PC-3 (cell line): ENCODE results near the gene TMUB1. TPM values are rescaled to one million over a fixed set of nuclear protein-coding genes. Genes with fewer than 3 reads are reported as not detected.

ENCODE experiments used
- ATAC-seq: fragments of 200-7000 bp; cut with Tn5 transposase; 2 replicates; pipeline ENCODE4 v1.9.1; 2020; ENCODE audit warnings: mild to moderate bottlenecking, moderate library complexity
- BruUV-seq: library from RNA; stranded (reverse); fragments of 400-500 nt; replicated peaks from 2 replicates; lab custom pipeline; 2021; lab: Mats Ljungman, UMichigan
- CTCF ChIA-PET: fragments of 300-600 bp; sonication (Branson Sonifier 250); formaldehyde crosslinking; loops from one replicate; lab custom pipeline; 2022; ENCODE audit warnings: antibody characterized with exemption; lab: Charles Lee
- POLR2A ChIA-PET: fragments of 300-600 bp; sonication (Branson Sonifier 250); formaldehyde crosslinking; loops from one replicate; lab custom pipeline; 2022; ENCODE audit warnings: antibody characterized with exemption; ENCODE audit not compliant: unreplicated experiment; lab: Charles Lee
- DNase-seq: peaks from one replicate; pipeline ENCODE4 v3.0.0-alpha.2; 2015
- H2AFZ ChIP-seq: fragments of 300-600 bp; sonication (generic); 2 replicates; pipeline ENCODE4 v1.6.0; 2016; ENCODE audit warnings: antibody characterized with exemption, low read length
- H3F3A ChIP-seq: fragments of 300-600 bp; sonication (generic); one replicate; pipeline ENCODE4 v1.6.0; 2017; ENCODE audit warnings: antibody characterized with exemption, low read length, control low read depth, mild to moderate bottlenecking; ENCODE audit not compliant: unreplicated experiment
- H3K27ac ChIP-seq: fragments of 300-600 bp; sonication (generic); 2 replicates; pipeline ENCODE4 v1.5.1; 2016; ENCODE audit warnings: mild to moderate bottlenecking, low read length
- H3K27me3 ChIP-seq: fragments of 300-600 bp; sonication (generic); 2 replicates; pipeline ENCODE4 v1.6.1; 2016; ENCODE audit warnings: low read length, mixed read lengths
- H3K36me3 ChIP-seq: fragments of 300-600 bp; sonication (generic); 2 replicates; pipeline ENCODE4 v1.6.1; 2016; ENCODE audit warnings: low read depth, mixed run types, low read length, mixed read lengths
- H3K4me1 ChIP-seq: fragments of 300-600 bp; sonication (generic); 2 replicates; pipeline ENCODE4 v1.5.1; 2016; ENCODE audit warnings: low read length; ENCODE audit not compliant: insufficient read depth
- H3K4me2 ChIP-seq: fragments of 300-600 bp; sonication (generic); 2 replicates; pipeline ENCODE4 v1.6.0; 2016; ENCODE audit warnings: low read length
- H3K4me3 ChIP-seq: fragments of 300-600 bp; sonication (generic); 2 replicates; pipeline ENCODE4 v1.5.1; 2016; ENCODE audit warnings: mild to moderate bottlenecking, low read length, mixed read lengths
- H3K79me2 ChIP-seq: fragments of 300-600 bp; sonication (generic); 2 replicates; pipeline ENCODE4 v1.6.1; 2017; ENCODE audit warnings: low read length, mixed read lengths
- H3K9ac ChIP-seq: fragments of 300-600 bp; sonication (generic); 2 replicates; pipeline ENCODE4 v1.6.0; 2016; ENCODE audit warnings: mild to moderate bottlenecking, low read length
- H3K9me2 ChIP-seq: fragments of 300-600 bp; sonication (generic); replicated peaks from 2 replicates; pipeline ENCODE4 v1.6.1; 2016; ENCODE audit warnings: mixed run types, low read length, mixed read lengths
- H3K9me3 ChIP-seq: fragments of 300-600 bp; sonication (generic); 2 replicates; pipeline ENCODE4 v1.6.1; 2016; ENCODE audit warnings: low read length, mixed read lengths
- H4K20me1 ChIP-seq: fragments of 300-600 bp; sonication (generic); 2 replicates; pipeline ENCODE4 v1.6.1; 2016; ENCODE audit warnings: low read length, mixed read lengths
- EZH2 ChIP-seq: fragments of 300-600 bp; sonication (generic); IDR thresholded peaks from one replicate; pipeline ENCODE4 v1.6.1; 2017; ENCODE audit warnings: antibody characterized with exemption, mild to moderate bottlenecking, low read length; ENCODE audit not compliant: unreplicated experiment
- EZH2phosphoT487 ChIP-seq: fragments of 300-600 bp; sonication (generic); IDR thresholded peaks from 2 replicates; pipeline ENCODE4 v1.6.1; 2018; ENCODE audit warnings: mild to moderate bottlenecking, antibody characterized with exemption, low read length, borderline replicate concordance
- intact Hi-C: fragments of 100-400 bp; cut with micrococcal nuclease; formaldehyde crosslinking; loops from 2 replicates; pipeline ENCODE4 v1.9.0; 2023
- total RNA-seq: library from RNA; depleted of rRNA; stranded (reverse); fragments of >200 nt; gene quantifications from 2 replicates; pipeline ENCODE4 v1.2.3, GENCODE V29; 2014
- TF ChIP-seq, protein P1 (sequence below): fragments of 300-600 bp; sonication (generic); conservative IDR thresholded peaks from 2 replicates; pipeline ENCODE4 v1.5.1; 2017; ENCODE audit warnings: antibody characterized with exemption, low read depth, mild to moderate bottlenecking, low read length

Gene TMUB1
- total RNA-seq, 1 experiment from 2014 or later = 52.1 TPM

DNA sequence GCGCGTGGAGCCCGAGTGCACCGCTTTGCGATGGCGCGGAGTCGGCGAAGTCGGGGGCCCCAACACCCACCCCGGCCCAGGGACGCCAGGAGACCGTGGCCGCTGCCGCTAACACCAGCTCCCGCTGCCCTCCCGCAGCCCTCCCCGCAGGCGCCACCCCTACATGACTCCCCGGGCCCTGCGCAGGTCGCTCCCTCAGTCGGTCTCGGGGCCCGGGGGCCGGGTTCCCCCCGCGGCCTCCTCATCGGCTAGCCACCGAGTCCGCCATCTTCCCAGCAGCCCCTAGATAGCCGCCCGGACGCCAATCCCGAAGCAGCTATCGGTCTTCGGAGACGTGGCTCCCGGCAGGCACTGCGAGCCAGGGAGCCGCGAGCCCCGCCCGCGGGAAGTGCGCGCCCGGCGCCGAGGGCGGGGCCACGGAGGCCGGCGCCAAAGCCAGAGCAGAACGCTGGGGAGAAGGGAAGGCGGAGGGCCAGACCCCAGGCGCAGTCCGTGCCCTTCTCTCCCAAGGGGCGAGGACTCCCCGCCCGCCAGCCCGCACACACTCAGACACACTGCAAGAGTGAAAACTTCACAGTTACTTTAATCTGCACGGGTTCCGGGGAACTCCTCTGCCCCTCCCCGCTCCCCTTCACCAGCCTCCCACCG is 2.6 kb downstream of the TMUB1 start, which contains the start of gene FASTK:
Gene FASTK, minus strand, starts transcription at position 288 of the 648 bp plus-strand sequence. Its CDS starts 43 bp downstream, at position 245.
- no TSS peak for BruUV-seq

DNA sequence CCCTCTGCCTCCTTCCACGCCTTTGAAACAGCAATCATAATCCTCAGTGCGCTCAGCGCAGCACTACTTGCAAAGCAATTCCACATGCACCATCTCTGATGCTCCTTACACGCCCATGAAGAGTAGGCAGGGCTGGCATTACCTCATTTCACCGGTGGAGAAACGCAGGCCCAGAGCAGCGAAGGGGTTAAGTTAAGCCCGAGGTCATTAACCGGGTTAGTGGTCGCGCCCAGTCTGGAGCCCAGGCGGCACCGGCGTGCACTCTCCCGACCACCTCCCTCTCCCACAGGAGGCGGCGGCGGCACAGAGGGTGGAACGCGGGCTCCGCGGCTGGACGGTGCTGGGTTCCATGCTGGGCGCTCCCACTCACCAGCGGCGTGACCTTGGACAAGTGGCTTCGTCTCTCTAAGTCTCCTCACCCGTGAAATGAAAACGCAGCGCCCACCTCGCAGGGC is 3.2 kb downstream of the TMUB1 start:
- BruUV-seq = TSS peak; percentile 47

More for the DNA sequence above, 2.6 kb downstream of the TMUB1 start, which contains the start of gene FASTK:
- H3K36me3 ChIP-seq = no peaks in the 10 kb centered on the region; the same call in 1 of the 2 replicates
- peak within 1 kb of the TSS; percentile 98 for H3K9ac ChIP-seq
- no peaks in the 10 kb centered on the region for H3K27me3 ChIP-seq
- TF ChIP-seq EZH2 (no peak), EZH2phosphoT487 (no peak)
- TF ChIP-seq, protein P1, sequence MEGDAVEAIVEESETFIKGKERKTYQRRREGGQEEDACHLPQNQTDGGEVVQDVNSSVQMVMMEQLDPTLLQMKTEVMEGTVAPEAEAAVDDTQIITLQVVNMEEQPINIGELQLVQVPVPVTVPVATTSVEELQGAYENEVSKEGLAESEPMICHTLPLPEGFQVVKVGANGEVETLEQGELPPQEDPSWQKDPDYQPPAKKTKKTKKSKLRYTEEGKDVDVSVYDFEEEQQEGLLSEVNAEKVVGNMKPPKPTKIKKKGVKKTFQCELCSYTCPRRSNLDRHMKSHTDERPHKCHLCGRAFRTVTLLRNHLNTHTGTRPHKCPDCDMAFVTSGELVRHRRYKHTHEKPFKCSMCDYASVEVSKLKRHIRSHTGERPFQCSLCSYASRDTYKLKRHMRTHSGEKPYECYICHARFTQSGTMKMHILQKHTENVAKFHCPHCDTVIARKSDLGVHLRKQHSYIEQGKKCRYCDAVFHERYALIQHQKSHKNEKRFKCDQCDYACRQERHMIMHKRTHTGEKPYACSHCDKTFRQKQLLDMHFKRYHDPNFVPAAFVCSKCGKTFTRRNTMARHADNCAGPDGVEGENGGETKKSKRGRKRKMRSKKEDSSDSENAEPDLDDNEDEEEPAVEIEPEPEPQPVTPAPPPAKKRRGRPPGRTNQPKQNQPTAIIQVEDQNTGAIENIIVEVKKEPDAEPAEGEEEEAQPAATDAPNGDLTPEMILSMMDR = no peak
- H3F3A ChIP-seq = no peaks in the 10 kb centered on the region
- no peaks in the 10 kb centered on the region for H3K9me3 ChIP-seq
- peak; percentile 62 for ATAC-seq
- H3K4me2 ChIP-seq = peak within 1 kb of the TSS; percentile 95
- CTCF ChIA-PET = no interaction called here
- H3K27ac ChIP-seq = peak within 1 kb of the TSS; percentile 65
- H3K9me2 ChIP-seq = no peaks in the 10 kb centered on the region
- H3K4me1 ChIP-seq = peaks cover 39% of the 10 kb centered on the region
- POLR2A ChIA-PET = interaction anchor here (0.6 to 0.7 kb wide), 3 partner anchors 18 to 67 kb away, joined by 3 to 15 read pairs (median 5); no protein-coding TSS in a partner anchor
- peak within 1 kb of the TSS; percentile 70 for H2AFZ ChIP-seq
- intact Hi-C loops = loop anchor here (1.0 kb wide), 3 partner anchors 17 to 52 kb away; partner anchors contain the start of gene ABCB8
- peak within 1 kb of the TSS; percentile 91 for H3K4me3 ChIP-seq
- no peaks in the 10 kb centered on the region for H4K20me1 ChIP-seq
- peak; percentile 94 for DNase-seq
- peaks cover 41% of the 10 kb centered on the region for H3K79me2 ChIP-seq

More for the DNA sequence above, 3.2 kb downstream of the TMUB1 start:
- ChIA-PET CTCF (no interaction called here), POLR2A (interaction anchor here (0.6 to 0.7 kb wide), 3 partner anchors 17 to 67 kb away, joined by 3 to 15 read pairs (median 5); no protein-coding TSS in a partner anchor)
- Histone ChIP-seq H3K4me2 (peak overlapping the region; percentile 95), H3K9ac (peak overlapping the region; percentile 98), H3K4me1 (peaks cover 34% of the 10 kb centered on the region), H3K79me2 (peaks cover 41% of the 10 kb centered on the region), H3K9me2 (no peaks in the 10 kb centered on the region), H3K4me3 (peak overlapping the region; percentile 91), H3K27me3 (no peaks in the 10 kb centered on the region), H2AFZ (peak overlapping the region; percentile 70), H3K27ac (peak overlapping the region; percentile 61), H3F3A (no peaks in the 10 kb centered on the region), H3K9me3 (no peaks in the 10 kb centered on the region), H4K20me1 (no peaks in the 10 kb centered on the region), H3K36me3 (no peaks in the 10 kb centered on the region; the same call in 1 of the 2 replicates)
- DNase-seq (no peak), ATAC-seq (peak; percentile 3)
- TF ChIP-seq EZH2 (no peak), EZH2phosphoT487 (no peak)
- TF ChIP-seq, protein P1 = no peak
- intact Hi-C loops = loop anchor here (1.0 kb wide), 3 partner anchors 17 to 52 kb away; partner anchors contain the start of gene ABCB8
